Transverse colon (tissue), 4 donors: ENCODE data around the gene DPYD. TPM values are rescaled to one million over a fixed set of nuclear protein-coding genes. Genes with fewer than 3 reads are reported as not detected.

Experiments
- DNase-seq: peaks from one replicate; pipeline ENCODE4 v3.0.0-alpha.2; 2019
- H3K27ac ChIP-seq, 4 donors: fragments of 200-600 bp; sonication (generic); 2 replicates each; pipeline ENCODE4 v1.5.1; 2016 to 2018; ENCODE audit warnings: inconsistent platforms in 4 of 4
- H3K27me3 ChIP-seq: fragments of 200-600 bp; sonication (generic); 2 replicates; pipeline ENCODE4 v1.5.1; 2017; ENCODE audit warnings: inconsistent platforms
- H3K36me3 ChIP-seq, 4 donors: fragments of 200-600 bp; sonication (generic); 2 replicates each; pipeline ENCODE4 v1.5.1; 2017 to 2019; ENCODE audit warnings: inconsistent platforms in 4 of 4
- H3K4me1 ChIP-seq, 4 donors: fragments of 200-600 bp; sonication (generic); 2 replicates each; pipeline ENCODE4 v1.5.1; 2017 to 2020; ENCODE audit warnings: inconsistent platforms in 4 of 4
- H3K4me3 ChIP-seq, 4 donors: fragments of 200-600 bp; sonication (generic); 1 replicate in 1 of 4; 2 replicates in 3 of 4; pipeline versions ENCODE4 v1.5.1 to v1.6.1; 2017 to 2019; ENCODE audit warnings: inconsistent platforms in 4 of 4
- H3K9me3 ChIP-seq, 2 donors: fragments of 200-600 bp; sonication (generic); 2 replicates each; pipeline ENCODE4 v1.5.1; 2017 to 2019; ENCODE audit warnings: inconsistent platforms in 2 of 2
- EP300 ChIP-seq: sonication (generic); formaldehyde crosslinking; IDR thresholded peaks from one replicate; pipeline ENCODE4 v1.6.1; 2017; ENCODE audit warnings: antibody characterized with exemption, low read depth
- POLR2A ChIP-seq: fragments of 450-650 bp; IDR thresholded peaks from one replicate; pipeline ENCODE4 v1.6.1; 2016; ENCODE audit warnings: antibody characterized with exemption, mild to moderate bottlenecking, moderate library complexity
- POLR2AphosphoS5 ChIP-seq, 3 donors: sonication (generic); formaldehyde crosslinking; IDR thresholded peaks; one replicate each; pipeline ENCODE4 v1.6.1; 2016; ENCODE audit warnings: antibody characterized with exemption in 3 of 3
- WGBS, 2 donors: methylation state at CpG; one replicate each; pipeline ENCODE4 v1.1.5; 2018; ENCODE audit warnings: low coverage in 1 of 2; 5-methylcytosine and 5-hydroxymethylcytosine counted together
- in situ Hi-C, 4 donors: fragments of 200-750 bp; cut with MboI; loops; one replicate each; pipeline versions ENCODE4 v1.15.0 to v1.15.1; 2017; ENCODE audit warnings: low sequenced_read_pairs in 3 of 4, low pct_ligation_motif_present in 1 of 4, low pct_unique_long_range_greater_than_20kb in 1 of 4
- intact Hi-C: fragments of 100-400 bp; cut with DNase I; formaldehyde crosslinking; loops from one replicate; pipeline ENCODE4 v1.15.1; 2023; ENCODE audit warnings: low total_unique reads
- total RNA-seq, 4 donors: library from RNA; depleted of rRNA; stranded (reverse); fragments of >200 nt; gene quantifications; one replicate each; pipeline ENCODE4 v1.1.0, GENCODE V29; 2016
- TF ChIP-seq, protein P1 (sequence below), 5 experiments: fragments of 200-600 bp in 3 of 5; fragments of 450-650 bp in 2 of 5; sonication (generic) in 3 of 5; IDR thresholded peaks; 1 replicate in 2 of 5; 2 replicates in 3 of 5; pipeline ENCODE4 v1.5.1; 2016 to 2017; ENCODE audit warnings: antibody characterized with exemption in 5 of 5, inconsistent platforms in 3 of 5, mild to moderate bottlenecking in 2 of 5, moderate library complexity in 1 of 5

The DPYD gene
- total RNA-seq, 4 donors from 2014 or later: 11.2 to 34.8 (median 26.0) TPM

DNA sequence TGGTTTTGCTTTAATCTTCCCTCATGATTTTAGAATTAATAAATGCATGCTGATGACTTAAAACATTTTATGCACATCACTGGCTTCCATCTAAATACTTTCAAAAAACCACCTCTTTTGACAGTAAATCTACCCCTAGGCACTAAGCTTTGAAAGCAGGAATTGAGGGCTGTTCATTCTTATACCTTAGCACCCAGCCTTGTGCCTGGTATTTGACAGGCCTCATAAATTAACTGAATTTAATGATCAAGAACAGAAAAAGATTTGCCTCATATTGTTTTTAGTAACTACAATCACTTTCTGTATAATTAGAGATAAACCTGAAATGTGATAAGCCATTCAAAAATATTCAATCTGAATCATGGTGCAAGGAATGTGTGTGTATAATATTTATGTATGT, 108.8 kb downstream of the DPYD start:
- intact Hi-C loops (no loop called here), in situ Hi-C loops (no loop called here)

DNA sequence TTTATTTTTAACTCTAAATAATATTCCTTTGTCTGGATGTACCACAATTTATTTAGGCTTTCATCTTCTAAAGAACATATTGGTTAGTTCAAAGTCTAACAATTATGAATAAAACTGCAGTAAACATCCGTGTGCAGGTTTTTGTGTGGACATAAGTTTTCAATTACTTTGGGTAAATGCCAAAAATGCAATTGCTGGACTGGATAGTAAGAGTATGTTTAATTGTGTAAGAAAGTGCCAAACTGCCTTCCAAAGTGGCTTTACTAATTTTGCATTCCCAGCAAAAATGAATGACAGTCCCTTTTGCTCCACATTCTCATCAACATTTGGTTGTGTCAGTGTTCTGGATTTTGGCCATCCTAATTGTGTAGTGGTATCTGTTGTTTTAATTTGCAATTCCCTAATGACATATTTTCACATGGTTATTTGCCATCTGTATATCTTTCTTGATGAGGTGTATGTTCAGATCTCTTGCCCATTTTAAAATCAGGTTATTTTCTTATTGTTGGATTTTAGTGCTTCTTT, 113.8 kb downstream of the DPYD start:
- Histone ChIP-seq H3K27ac (no peak overlapping the region), H3K4me3 (no peak overlapping the region), H3K4me1 (peaks cover 0 to 9% (median 2%) of the 10 kb centered on the region in 4 donors), H3K27me3 (no peaks in the 10 kb centered on the region), H3K9me3 (no peaks in the 10 kb centered on the region), H3K36me3 (no peaks in the 10 kb centered on the region)
- no peak for TF ChIP-seq POLR2AphosphoS5 (IDR thresholded peaks at IDR 0.05)
- TF ChIP-seq POLR2A: no peak
- no peak for TF ChIP-seq EP300
- TF ChIP-seq, protein P1, sequence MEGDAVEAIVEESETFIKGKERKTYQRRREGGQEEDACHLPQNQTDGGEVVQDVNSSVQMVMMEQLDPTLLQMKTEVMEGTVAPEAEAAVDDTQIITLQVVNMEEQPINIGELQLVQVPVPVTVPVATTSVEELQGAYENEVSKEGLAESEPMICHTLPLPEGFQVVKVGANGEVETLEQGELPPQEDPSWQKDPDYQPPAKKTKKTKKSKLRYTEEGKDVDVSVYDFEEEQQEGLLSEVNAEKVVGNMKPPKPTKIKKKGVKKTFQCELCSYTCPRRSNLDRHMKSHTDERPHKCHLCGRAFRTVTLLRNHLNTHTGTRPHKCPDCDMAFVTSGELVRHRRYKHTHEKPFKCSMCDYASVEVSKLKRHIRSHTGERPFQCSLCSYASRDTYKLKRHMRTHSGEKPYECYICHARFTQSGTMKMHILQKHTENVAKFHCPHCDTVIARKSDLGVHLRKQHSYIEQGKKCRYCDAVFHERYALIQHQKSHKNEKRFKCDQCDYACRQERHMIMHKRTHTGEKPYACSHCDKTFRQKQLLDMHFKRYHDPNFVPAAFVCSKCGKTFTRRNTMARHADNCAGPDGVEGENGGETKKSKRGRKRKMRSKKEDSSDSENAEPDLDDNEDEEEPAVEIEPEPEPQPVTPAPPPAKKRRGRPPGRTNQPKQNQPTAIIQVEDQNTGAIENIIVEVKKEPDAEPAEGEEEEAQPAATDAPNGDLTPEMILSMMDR (IDR thresholded peaks at IDR 0.05): no peak
- in situ Hi-C loops: no loop called here
- DNase-seq: no peak
- 41 to 45% methylated on average over 1 of the region's 1 CpG for WGBS, 2 donors
- intact Hi-C loops: no loop called here

More for the DNA sequence above, 108.8 kb downstream of the DPYD start:
- Histone ChIP-seq H3K4me3 (no peak overlapping the region), H3K4me1 (peaks cover 0 to 3% (median under 1%) of the 10 kb centered on the region in 4 donors), H3K9me3 (no peaks in the 10 kb centered on the region), H3K36me3 (no peaks in the 10 kb centered on the region), H3K27ac (no peak overlapping the region), H3K27me3 (no peaks in the 10 kb centered on the region)
- DNase-seq: no peak
- TF ChIP-seq POLR2AphosphoS5 (IDR thresholded peaks at IDR 0.05) (no peak), EP300 (no peak)

DNA sequence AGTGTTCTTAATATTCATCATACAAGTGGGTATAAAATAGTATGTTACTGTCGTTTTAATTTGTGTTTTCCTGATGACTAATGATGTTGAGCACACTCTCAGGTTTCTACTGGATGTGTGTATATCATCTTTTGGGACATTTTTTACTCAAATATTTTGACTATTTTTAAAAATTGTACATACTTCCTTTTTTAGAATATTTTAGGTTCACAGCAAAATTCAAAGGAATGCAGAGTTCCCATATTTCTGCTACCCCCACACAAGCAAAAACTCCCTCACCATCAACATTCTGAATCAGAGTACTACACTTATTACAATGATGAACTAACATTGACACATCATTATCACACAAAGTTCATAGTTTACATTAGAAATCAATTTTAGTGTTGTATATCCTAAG, 114.5 kb downstream of the DPYD start:
- H3K4me1 ChIP-seq: peaks cover 0 to 9% (median 2%) of the 10 kb centered on the region in 4 donors
- no peak overlapping the region for H3K4me3 ChIP-seq
- no peaks in the 10 kb centered on the region for H3K36me3 ChIP-seq
- DNase-seq: no peak
- TF ChIP-seq EP300 (no peak), POLR2A (no peak), POLR2AphosphoS5 (IDR thresholded peaks at IDR 0.05) (no peak)
- TF ChIP-seq, protein P1 (IDR thresholded peaks at IDR 0.05): no peak
- intact Hi-C loops: no loop called here
- H3K9me3 ChIP-seq: no peaks in the 10 kb centered on the region
- H3K27ac ChIP-seq: no peak overlapping the region
- in situ Hi-C loops: no loop called here
- H3K27me3 ChIP-seq: no peaks in the 10 kb centered on the region
- 0% methylated on average over 1 of the region's 1 CpG for WGBS, 2 donors

DNA sequence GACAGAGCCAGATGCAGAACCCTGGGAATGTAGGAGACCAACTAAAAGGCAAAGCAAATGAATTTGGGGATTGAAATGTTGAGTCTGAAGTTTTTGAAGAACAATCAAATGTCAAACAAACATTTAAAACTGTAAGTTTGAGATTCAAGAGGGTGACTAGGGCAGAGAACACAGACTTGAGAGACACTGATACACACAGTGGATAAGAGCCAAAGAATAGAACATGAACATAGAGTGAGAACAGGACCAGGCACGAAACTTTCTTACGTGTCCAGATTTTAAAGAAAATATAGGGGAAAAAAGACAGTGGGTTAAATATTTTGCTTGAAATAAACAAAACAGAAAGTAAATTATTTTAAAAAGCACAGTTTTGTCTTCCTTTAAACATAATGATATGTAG, 115.7 kb downstream of the DPYD start:
- WGBS, 2 donors: 97% methylated on average over 2 of the region's 2 CpGs

More for the DNA sequence above, 115.7 kb downstream of the DPYD start:
- H3K9me3 ChIP-seq: no peaks in the 10 kb centered on the region
- H3K27ac ChIP-seq: no peak overlapping the region
- H3K27me3 ChIP-seq: no peaks in the 10 kb centered on the region
- no peak overlapping the region for H3K4me3 ChIP-seq
- H3K36me3 ChIP-seq: no peaks in the 10 kb centered on the region
- DNase-seq: no peak
- intact Hi-C loops: no loop called here
- TF ChIP-seq POLR2A (no peak), POLR2AphosphoS5 (IDR thresholded peaks at IDR 0.05) (no peak), EP300 (no peak)
- TF ChIP-seq, protein P1 (IDR thresholded peaks at IDR 0.05): no peak
- peaks cover 0 to 9% (median 2%) of the 10 kb centered on the region in 4 donors for H3K4me1 ChIP-seq
- in situ Hi-C loops: no loop called here
